ENCODE measurements around the gene CCL27.

The CCL27 gene

GRCh38 chr9:34688329-34689115 is 26.1 kb upstream of the CCL27 start:
- no peak for TF ChIP-seq CTCF (IDR thresholded peaks at IDR 0.05; ENCODE audit: low read depth, low read length)
- DNase-seq (ENCODE audit: extremely low read depth, low read depth): no peak

- TF ChIP-seq CTCF (IDR thresholded peaks at IDR 0.05; ENCODE audit: low read depth, low read length): no peak
- DNase-seq (ENCODE audit: extremely low read depth, low read depth): no peak
These were observed 25.0 kb upstream of the CCL27 start for GRCh38 chr9:34687276-34688030.

- TF ChIP-seq CTCF (IDR thresholded peaks at IDR 0.05; ENCODE audit: low read depth, low read length): no peak
- no peak for DNase-seq (ENCODE audit: extremely low read depth, low read depth)
These were observed 24.3 kb upstream of the CCL27 start for GRCh38 chr9:34686732-34687131.

GRCh38 chr9:34686231-34686630 is 23.8 kb upstream of the CCL27 start:
- no peak for DNase-seq (ENCODE audit: extremely low read depth, low read depth)
- TF ChIP-seq CTCF (IDR thresholded peaks at IDR 0.05; ENCODE audit: low read depth, low read length): no peak

- no peak for DNase-seq (ENCODE audit: extremely low read depth, low read depth)
- no peak for TF ChIP-seq CTCF (IDR thresholded peaks at IDR 0.05; ENCODE audit: low read depth, low read length)
These were observed 23.1 kb upstream of the CCL27 start for GRCh38 chr9:34685591-34685990.

GRCh38 chr9:34684816-34685215 is 22.4 kb upstream of the CCL27 start:
- no peak for TF ChIP-seq CTCF (IDR thresholded peaks at IDR 0.05; ENCODE audit: low read depth, low read length)
- DNase-seq (ENCODE audit: extremely low read depth, low read depth): no peak

GRCh38 chr9:34684145-34684544 is 21.7 kb upstream of the CCL27 start:
- DNase-seq (ENCODE audit: extremely low read depth, low read depth): no peak
- no peak for TF ChIP-seq CTCF (IDR thresholded peaks at IDR 0.05; ENCODE audit: low read depth, low read length)

All from AG09319 (cell line).